Panc1 (cell line): ENCODE data around the gene RNF39. TPM values are rescaled to one million over a fixed set of nuclear protein-coding genes. Genes with fewer than 3 reads are reported as not detected.

Source experiments
- ATAC-seq: fragments of 200-7000 bp; cut with Tn5 transposase; 2 replicates; pipeline ENCODE4 v1.9.1; 2020; ENCODE audit warnings: mild to moderate bottlenecking, moderate library complexity
- BruUV-seq: library from RNA; stranded (reverse); fragments of 400-500 nt; replicated peaks from 2 replicates; lab custom pipeline; 2021; lab: Mats Ljungman, UMichigan
- CTCF ChIA-PET: fragments of 300-600 bp; sonication (Branson Sonifier 250); formaldehyde crosslinking; loops from one replicate; lab custom pipeline; 2022; ENCODE audit warnings: antibody characterized with exemption; lab: Charles Lee
- POLR2A ChIA-PET: fragments of 300-600 bp; sonication (Branson Sonifier 250); formaldehyde crosslinking; loops from one replicate; lab custom pipeline; 2022; ENCODE audit warnings: antibody characterized with exemption; lab: Charles Lee
- DNase-seq: peaks from one replicate; pipeline ENCODE4 v3.0.0-alpha.2; 2010; ENCODE audit warnings: low read depth, low spot score
- H3K27ac ChIP-seq: 2 replicates; pipeline ENCODE4 v1.5.1; 2011; ENCODE audit warnings: mild to moderate bottlenecking, low read length, inconsistent platforms
- H3K27me3 ChIP-seq: fragments of 200-500 bp; sonication (Bioruptor generic); 2 replicates; pipeline ENCODE4 v1.6.0; 2014; ENCODE audit warnings: low read length, inconsistent platforms; ENCODE audit not compliant: control insufficient read depth, insufficient read depth
- H3K36me3 ChIP-seq: fragments of 200-500 bp; sonication (Bioruptor generic); 2 replicates; pipeline ENCODE4 v1.5.1; 2014; ENCODE audit warnings: inconsistent platforms, mild to moderate bottlenecking, low read length, moderate library complexity; ENCODE audit not compliant: control insufficient read depth, insufficient read depth
- H3K4me1 ChIP-seq: 2 replicates; pipeline ENCODE4 v1.5.1; 2011; ENCODE audit warnings: inconsistent platforms, mild to moderate bottlenecking, low read length, moderate library complexity; ENCODE audit not compliant: control insufficient read depth, insufficient read depth
- H3K4me3 ChIP-seq, 2 experiments: 2 replicates each; pipeline ENCODE4 v1.5.1; 2011 to 2012; ENCODE audit warnings: low read depth in 2 of 2, low read length in 2 of 2, mild to moderate bottlenecking in 2 of 2, inconsistent platforms in 1 of 2, moderate library complexity in 1 of 2
- H3K9me3 ChIP-seq: fragments of 200-500 bp; sonication (Bioruptor generic); 2 replicates; pipeline ENCODE4 v1.5.1; 2014; ENCODE audit warnings: low read depth, mild to moderate bottlenecking, inconsistent platforms, low read length, moderate library complexity; ENCODE audit not compliant: control insufficient read depth, insufficient read depth
- CTCF ChIP-seq: fragments of 450-650 bp; IDR thresholded peaks from 2 replicates; pipeline ENCODE4 v1.5.1; 2017; ENCODE audit warnings: mild to moderate bottlenecking
- POLR2AphosphoS5 ChIP-seq: IDR thresholded peaks from 2 replicates; pipeline ENCODE4 v1.6.1; 2012; ENCODE audit warnings: mild to moderate bottlenecking, low read depth, low read length, moderate library complexity
- REST ChIP-seq, 2 experiments: IDR thresholded peaks; 2 replicates each; pipeline ENCODE4 v1.6.1; 2011 to 2012; ENCODE audit warnings: low read depth in 2 of 2, control low read depth in 1 of 2, low read length in 1 of 2, mild to moderate bottlenecking in 1 of 2, moderate library complexity in 1 of 2; ENCODE audit not compliant: insufficient read depth in 1 of 2
- SIN3A ChIP-seq: IDR thresholded peaks from 2 replicates; pipeline ENCODE4 v1.6.1; 2012; ENCODE audit warnings: low read depth, mild to moderate bottlenecking, low read length, moderate library complexity, borderline replicate concordance; ENCODE audit not compliant: insufficient read depth
- TCF7L2 ChIP-seq: IDR thresholded peaks from 2 replicates; pipeline ENCODE4 v1.6.1; 2011; ENCODE audit warnings: mild to moderate bottlenecking, low read depth, low read length, inconsistent platforms
- in situ Hi-C: cut with HindIII; loops from 2 replicates; pipeline ENCODE4 v1.10.0; 2016; ENCODE audit warnings: low sequenced_read_pairs, low pct_unique_long_range_greater_than_20kb
- intact Hi-C: fragments of 100-400 bp; cut with micrococcal nuclease; formaldehyde crosslinking; loops from one replicate; pipeline ENCODE4 v1.10.0; 2022; ENCODE audit not compliant: unreplicated experiment
- total RNA-seq: library from RNA; stranded (reverse); gene quantifications from one replicate; pipeline ENCODE4 v1.2.1, GENCODE V29; 2021; ENCODE audit not compliant: unreplicated experiment

Gene RNF39
- total RNA-seq, 1 experiment from 2014 or later: not detected

DNA sequence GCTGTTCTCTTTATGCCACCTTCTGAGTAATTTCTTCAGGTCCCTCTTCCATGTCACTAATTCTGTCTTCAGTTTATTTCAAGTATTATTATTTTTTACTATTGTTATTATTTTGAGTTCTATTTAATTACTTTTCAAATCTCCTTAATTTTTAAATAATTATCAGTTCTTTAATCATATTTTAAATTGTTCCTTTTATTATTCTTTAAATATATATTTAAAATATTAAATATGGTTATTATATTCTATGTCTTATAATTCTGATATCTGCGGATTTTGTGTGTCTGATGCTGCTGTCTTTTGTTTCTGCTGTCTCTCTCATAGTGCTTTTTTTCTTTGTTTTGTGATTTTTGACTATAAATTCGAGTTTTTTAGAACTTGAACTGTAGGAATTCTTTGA is 12.3 kb downstream of the RNF39 start:
- no TSS peak for BruUV-seq
- intact Hi-C loops (no loop called here), in situ Hi-C loops (no loop called here)
- ChIA-PET CTCF (interaction anchor here (0.6 kb wide), 1 partner anchor 39 kb away, joined by 4 read pairs; no protein-coding TSS in a partner anchor), POLR2A (no interaction called here)
- Histone ChIP-seq H3K27ac (no peak overlapping the region; the same call in 1 of the 2 replicates), H3K36me3 (peaks cover 11% of the 10 kb centered on the region; the same call in 1 of the 2 replicates), H3K4me3 (no peak overlapping the region), H3K27me3 (no peaks in the 10 kb centered on the region), H3K9me3 (no peaks in the 10 kb centered on the region), H3K4me1 (peaks cover 24% of the 10 kb centered on the region)
- DNase-seq (no peak), ATAC-seq (no peak)
- no peak for TF ChIP-seq REST (IDR thresholded peaks at IDR 0.05; ENCODE audit: insufficient read depth in 1 of 2, low read depth in 2 of 2, low read length in 1 of 2)
- no peak for TF ChIP-seq POLR2AphosphoS5

- ATAC-seq (no peak), DNase-seq (no peak)
- Histone ChIP-seq H3K36me3 (peaks cover 11% of the 10 kb centered on the region; the same call in 1 of the 2 replicates), H3K4me3 (peak overlapping the region; percentile 98 to 100), H3K9me3 (no peaks in the 10 kb centered on the region), H3K4me1 (peaks cover 17% of the 10 kb centered on the region), H3K27ac (no peak overlapping the region; the same call in 1 of the 2 replicates), H3K27me3 (no peaks in the 10 kb centered on the region)
- CTCF ChIA-PET: interaction anchor here (0.6 to 0.7 kb wide), 3 partner anchors 16 to 39 kb away, joined by 3 to 4 read pairs (median 4); no protein-coding TSS in a partner anchor
- in situ Hi-C loops: no loop called here
- POLR2A ChIA-PET: interaction anchor here (0.6 kb wide), 1 partner anchor 530 kb away, joined by 8 read pairs; no protein-coding TSS in a partner anchor
- BruUV-seq: no TSS peak
- intact Hi-C loops: no loop called here
- TF ChIP-seq SIN3A (no peak), TCF7L2 (no peak), POLR2AphosphoS5 (no peak), CTCF (no peak), REST (IDR thresholded peaks at IDR 0.05; ENCODE audit: insufficient read depth in 1 of 2, low read depth in 2 of 2, low read length in 1 of 2) (no peak)
These were observed 12.9 kb downstream of the RNF39 start for GRCh38 chr6:30062471-30063178.
